SK-N-SH treated with all-trans-retinoic acid at 6 μM for 48 hours (cell line): ENCODE results near the gene TMEM18.
"Not testable (repeated sequence)": the region's sequence is repeated elsewhere in the genome, so short reads cannot be mapped to it uniquely, and the experiment has no call there.

Experiments
- ATAC-seq: fragments of 200-7000 bp; cut with Tn5 transposase; 3 replicates; pipeline ENCODE4 v1.9.1; 2020; ENCODE audit warnings: mild to moderate bottlenecking, moderate library complexity
- ARNTL ChIP-seq: fragments of 450-650 bp; formaldehyde crosslinking; IDR thresholded peaks from 2 replicates; pipeline ENCODE4 v1.5.0; 2020; ENCODE audit warnings: low read depth, mild to moderate bottlenecking, moderate library complexity, borderline replicate concordance
- CREB5 ChIP-seq: fragments of 250-450 bp; sonication (Bioruptor Pico); IDR thresholded peaks from 2 replicates; pipeline ENCODE4 v1.5.1; 2020; ENCODE audit warnings: low read depth, mild to moderate bottlenecking, moderate library complexity
- CSRNP3 ChIP-seq: fragments of 250-450 bp; sonication (Bioruptor Pico); IDR thresholded peaks from 2 replicates; pipeline ENCODE4 v1.5.1; 2021; ENCODE audit warnings: mild to moderate bottlenecking, moderate library complexity
- ESRRG ChIP-seq: fragments of 250-450 bp; sonication (Bioruptor Pico); IDR thresholded peaks from 2 replicates; pipeline ENCODE4 v1.6.1; 2021; ENCODE audit warnings: mild to moderate bottlenecking
- GLIS3 ChIP-seq: fragments of 250-450 bp; sonication (Bioruptor Pico); IDR thresholded peaks from 2 replicates; pipeline ENCODE4 v1.5.0; 2020; ENCODE audit warnings: mild to moderate bottlenecking, moderate library complexity
- PATZ1 ChIP-seq: fragments of 250-450 bp; sonication (Bioruptor Pico); IDR thresholded peaks from 2 replicates; pipeline ENCODE4 v1.8.0; 2020; ENCODE audit warnings: mild to moderate bottlenecking, moderate library complexity, borderline replicate concordance
- SNAI2 ChIP-seq: fragments of 250-450 bp; sonication (Bioruptor Pico); IDR thresholded peaks from 2 replicates; pipeline ENCODE4 v1.5.0; 2020; ENCODE audit warnings: mild to moderate bottlenecking, moderate library complexity
- TOX ChIP-seq: fragments of 250-450 bp; sonication (Bioruptor Pico); IDR thresholded peaks from 2 replicates; pipeline ENCODE4 v1.8.0; 2021; ENCODE audit warnings: mild to moderate bottlenecking, moderate library complexity, borderline replicate concordance
- TSHZ2 ChIP-seq: fragments of 250-450 bp; sonication (Bioruptor Pico); IDR thresholded peaks from 2 replicates; pipeline ENCODE4 v1.5.0; 2020; ENCODE audit warnings: mild to moderate bottlenecking, moderate library complexity
- ZFP3 ChIP-seq: fragments of 250-450 bp; sonication (Bioruptor Pico); IDR thresholded peaks from 2 replicates; pipeline ENCODE4 v1.5.0; 2020; ENCODE audit warnings: mild to moderate bottlenecking, moderate library complexity
- ZFP30 ChIP-seq: fragments of 450-650 bp; formaldehyde crosslinking; IDR thresholded peaks from 2 replicates; pipeline ENCODE4 v1.5.0; 2022; ENCODE audit warnings: mild to moderate bottlenecking, moderate library complexity
- ZNF565 ChIP-seq: fragments of 450-650 bp; formaldehyde crosslinking; conservative IDR thresholded peaks from 2 replicates; pipeline ENCODE4 v1.5.0; 2020; ENCODE audit warnings: low read depth, mild to moderate bottlenecking, moderate library complexity
- ZNF70 ChIP-seq: fragments of 450-650 bp; formaldehyde crosslinking; IDR thresholded peaks from 2 replicates; pipeline ENCODE4 v1.5.0; 2020; ENCODE audit warnings: mild to moderate bottlenecking, moderate library complexity
- ZNF8 ChIP-seq: fragments of 450-650 bp; formaldehyde crosslinking; IDR thresholded peaks from 2 replicates; pipeline ENCODE4 v1.5.0; 2020; ENCODE audit warnings: mild to moderate bottlenecking, moderate library complexity

Gene TMEM18

DNA sequence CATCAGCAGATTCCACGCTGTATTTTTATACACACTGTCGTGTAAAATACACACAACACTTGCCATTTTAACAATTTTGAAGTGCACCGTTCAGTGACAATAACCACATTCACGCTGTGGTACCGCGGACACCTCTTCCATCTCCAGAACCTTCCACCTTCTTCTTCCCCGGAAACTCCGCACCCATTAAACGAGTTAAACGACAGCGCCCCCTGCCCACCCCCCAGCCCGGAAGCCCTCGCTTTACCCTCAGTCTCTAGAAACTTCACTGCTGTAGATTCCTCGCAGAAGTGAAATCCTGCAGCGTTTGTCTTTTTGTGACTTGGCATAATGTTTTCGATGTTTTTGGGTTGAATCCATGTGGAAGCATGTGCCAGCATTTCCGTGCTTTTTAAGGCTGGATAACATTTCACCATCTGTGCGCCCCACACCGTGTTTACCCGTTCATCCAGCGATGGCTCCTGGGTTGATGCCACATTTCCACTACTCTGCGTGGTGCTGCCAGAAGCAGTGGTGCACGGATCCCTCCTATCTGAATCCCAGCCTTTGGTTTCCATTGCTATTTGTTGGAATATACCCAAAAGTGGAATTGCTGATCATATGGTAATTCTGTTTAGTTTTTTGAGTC is 32.0 kb upstream of the TMEM18 start:
- TF ChIP-seq ZNF70 (CRISPR knock-in tag) (no peak), ESRRG (CRISPR knock-in tag) (no peak), PATZ1 (no peak), TSHZ2 (CRISPR knock-in tag) (no peak), ARNTL (CRISPR knock-in tag) (no peak), ZFP30 (CRISPR knock-in tag) (no peak), ZNF8 (CRISPR knock-in tag) (no peak)
- no peak for ATAC-seq

DNA sequence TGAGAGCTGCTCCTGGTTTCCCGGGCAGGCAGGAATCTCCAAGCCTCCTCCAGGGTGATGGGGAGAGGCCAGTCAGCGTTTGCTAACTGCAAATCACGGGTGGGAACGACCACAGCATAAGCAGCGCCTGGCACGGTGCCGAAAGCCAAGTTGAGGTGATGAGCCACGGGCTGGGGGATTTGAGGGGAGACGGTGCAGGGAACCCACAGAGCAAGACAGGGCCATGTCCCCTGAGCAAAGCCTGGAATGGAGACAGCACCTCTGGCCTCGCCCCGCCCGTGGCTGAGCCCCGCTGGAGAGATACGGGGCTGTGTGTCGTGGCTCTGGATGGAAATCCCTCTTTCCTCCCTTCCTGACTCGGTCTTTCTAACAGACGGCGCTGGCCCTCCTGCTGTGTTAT is 31.5 kb upstream of the TMEM18 start:
- TF ChIP-seq ZFP3 (CRISPR knock-in tag): no peak
- no peak for ATAC-seq

DNA sequence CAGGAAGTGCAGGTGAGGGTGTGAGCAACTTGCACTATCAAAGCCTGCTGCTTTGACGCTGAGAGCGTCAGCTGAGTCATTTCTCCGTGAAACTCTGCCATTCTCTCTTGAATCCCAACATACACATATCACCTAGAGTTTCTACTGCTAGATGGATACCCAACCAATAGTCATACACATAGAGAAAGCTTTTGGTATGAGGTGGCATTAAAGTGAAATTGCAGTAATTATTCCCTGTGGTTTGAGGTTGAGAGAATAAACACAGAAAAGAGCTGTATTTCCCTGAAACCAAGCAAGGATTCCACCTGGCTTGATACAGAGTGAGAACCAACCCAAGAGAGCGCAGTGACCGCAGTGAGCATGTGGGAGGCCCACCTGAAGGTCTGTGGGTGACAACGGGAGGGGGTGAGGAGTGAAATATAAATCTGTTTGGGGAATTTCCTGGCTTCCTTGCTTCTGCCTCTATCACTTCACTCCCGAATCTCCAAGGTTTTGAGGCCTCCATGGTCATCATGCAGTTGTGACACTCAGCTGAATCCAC is 28.8 kb upstream of the TMEM18 start:
- TF ChIP-seq TOX (no peak), GLIS3 (CRISPR knock-in tag) (no peak), ZNF565 (CRISPR knock-in tag) (no peak)
- TF ChIP-seq, all 23 proteins: peak for 0
- no peak for ATAC-seq

DNA sequence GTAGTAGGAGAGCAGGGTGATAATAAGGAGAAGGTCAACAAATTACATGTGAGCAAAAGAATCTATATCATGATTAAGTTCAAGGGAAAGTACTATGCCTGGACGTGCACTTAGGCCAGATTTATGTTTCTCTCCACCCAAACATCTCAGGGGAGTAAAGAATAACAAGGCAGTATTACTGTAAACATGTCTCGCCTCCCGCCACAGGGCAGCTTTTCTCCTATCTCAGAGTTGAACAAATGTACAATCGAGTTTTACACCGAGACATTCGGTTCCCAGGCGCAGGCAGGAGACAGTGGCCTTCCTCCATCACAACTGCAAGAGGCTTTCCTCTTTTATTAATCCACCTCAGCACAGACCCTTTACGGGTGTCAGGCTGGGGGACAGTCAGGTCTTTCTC is 25.6 kb upstream of the TMEM18 start:
- ATAC-seq: not testable (repeated sequence)

GRCh38 chr2:696999-697627 is 19.9 kb upstream of the TMEM18 start:
- TF ChIP-seq PATZ1: no peak
- no peak for TF ChIP-seq ZNF8 (CRISPR knock-in tag)
- no peak for TF ChIP-seq TSHZ2 (CRISPR knock-in tag)
- no peak for TF ChIP-seq SNAI2 (CRISPR knock-in tag)
- no peak for TF ChIP-seq CREB5 (CRISPR knock-in tag)
- TF ChIP-seq CSRNP3 (CRISPR knock-in tag): no peak
- TF ChIP-seq ZNF565 (CRISPR knock-in tag): no peak
- no peak for ATAC-seq
